NCI-H2107 treated with DMSO at 0.1 percent for 48 hours (cell line): ENCODE data around the gene LTA.

Source experiments
- DNase-seq: peaks from one replicate; lab custom pipeline; 2025; ENCODE audit not compliant: unreplicated experiment; lab: John Stamatoyannopoulos, UW

LTA gene, protein sequence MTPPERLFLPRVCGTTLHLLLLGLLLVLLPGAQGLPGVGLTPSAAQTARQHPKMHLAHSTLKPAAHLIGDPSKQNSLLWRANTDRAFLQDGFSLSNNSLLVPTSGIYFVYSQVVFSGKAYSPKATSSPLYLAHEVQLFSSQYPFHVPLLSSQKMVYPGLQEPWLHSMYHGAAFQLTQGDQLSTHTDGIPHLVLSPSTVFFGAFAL

DNA sequence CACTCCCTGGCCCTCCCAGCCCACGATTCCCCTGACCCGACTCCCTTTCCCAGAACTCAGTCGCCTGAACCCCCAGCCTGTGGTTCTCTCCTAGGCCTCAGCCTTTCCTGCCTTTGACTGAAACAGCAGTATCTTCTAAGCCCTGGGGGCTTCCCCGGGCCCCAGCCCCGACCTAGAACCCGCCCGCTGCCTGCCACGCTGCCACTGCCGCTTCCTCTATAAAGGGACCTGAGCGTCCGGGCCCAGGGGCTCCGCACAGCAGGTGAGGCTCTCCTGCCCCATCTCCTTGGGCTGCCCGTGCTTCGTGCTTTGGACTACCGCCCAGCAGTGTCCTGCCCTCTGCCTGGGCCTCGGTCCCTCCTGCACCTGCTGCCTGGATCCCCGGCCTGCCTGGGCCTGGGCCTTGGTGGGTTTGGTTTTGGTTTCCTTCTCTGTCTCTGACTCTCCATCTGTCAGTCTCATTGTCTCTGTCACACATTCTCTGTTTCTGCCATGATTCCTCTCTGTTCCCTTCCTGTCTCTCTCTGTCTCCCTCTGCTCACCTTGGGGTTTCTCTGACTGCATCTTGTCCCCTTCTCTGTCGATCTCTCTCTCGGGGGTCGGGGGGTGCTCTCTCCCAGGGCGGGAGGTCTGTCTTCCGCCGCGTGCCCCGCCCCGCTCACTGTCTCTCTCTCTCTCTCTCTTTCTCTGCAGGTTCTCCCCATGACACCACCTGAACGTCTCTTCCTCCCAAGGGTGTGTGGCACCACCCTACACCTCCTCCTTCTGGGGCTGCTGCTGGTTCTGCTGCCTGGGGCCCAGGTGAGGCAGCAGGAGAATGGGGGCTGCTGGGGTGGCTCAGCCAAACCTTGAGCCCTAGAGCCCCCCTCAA, at the start of gene LTA:
Gene LTA, plus strand, starts transcription at position 249 of the 871 bp plus-strand sequence. Its CDS starts 454 bp downstream, at position 703.
- DNase-seq = no peak

DNA sequence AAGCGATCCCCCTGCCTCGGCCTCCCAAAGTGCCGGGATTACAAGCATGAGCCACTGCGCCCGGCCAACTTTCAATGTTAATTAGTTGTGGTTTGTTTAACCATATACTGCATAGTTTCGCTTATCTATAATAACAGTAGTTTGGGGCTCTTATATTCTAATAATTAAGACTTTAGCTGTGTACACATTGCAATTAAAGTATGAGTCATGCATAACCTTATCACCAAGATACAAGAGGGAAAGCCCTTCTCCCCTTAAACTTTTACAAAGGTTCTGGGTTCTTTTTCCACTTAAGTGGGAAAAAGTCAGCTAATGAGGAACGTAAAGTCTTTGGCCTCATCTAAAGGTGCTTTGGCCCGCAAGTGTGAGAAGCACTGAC, 46.5 kb upstream of the LTA start:
- no peak for DNase-seq

DNA sequence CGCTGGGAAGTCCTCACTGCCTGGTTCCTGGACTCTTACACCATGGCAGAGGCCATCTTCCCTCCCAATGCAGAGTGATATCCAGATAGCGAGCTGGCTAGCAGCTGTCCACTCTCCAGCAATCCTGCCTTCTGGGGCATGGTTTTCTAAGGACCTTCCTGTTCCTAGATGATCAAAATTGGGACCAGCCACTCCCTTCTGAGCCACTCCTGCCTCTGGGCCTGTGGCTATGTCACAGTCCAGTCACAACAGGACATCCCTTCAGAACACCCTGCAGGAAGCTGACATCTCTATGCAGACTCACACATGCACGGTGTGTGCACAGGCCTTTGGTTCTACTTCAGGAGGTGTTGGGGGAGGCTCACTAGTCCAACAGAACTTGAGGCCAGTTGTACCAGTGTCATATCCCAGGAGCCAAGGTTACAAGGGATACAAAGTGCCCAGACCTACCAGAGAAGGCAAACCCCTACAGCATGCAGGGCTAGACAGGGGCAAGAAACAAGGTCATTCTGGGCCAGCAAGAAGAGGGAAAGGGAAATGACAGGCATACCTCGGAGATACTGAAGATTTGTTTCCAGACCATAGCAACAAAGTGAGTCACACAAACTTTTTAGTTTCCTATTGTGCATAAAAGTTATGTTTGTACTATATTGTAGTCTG, 46.0 kb upstream of the LTA start:
- no peak for DNase-seq

DNA sequence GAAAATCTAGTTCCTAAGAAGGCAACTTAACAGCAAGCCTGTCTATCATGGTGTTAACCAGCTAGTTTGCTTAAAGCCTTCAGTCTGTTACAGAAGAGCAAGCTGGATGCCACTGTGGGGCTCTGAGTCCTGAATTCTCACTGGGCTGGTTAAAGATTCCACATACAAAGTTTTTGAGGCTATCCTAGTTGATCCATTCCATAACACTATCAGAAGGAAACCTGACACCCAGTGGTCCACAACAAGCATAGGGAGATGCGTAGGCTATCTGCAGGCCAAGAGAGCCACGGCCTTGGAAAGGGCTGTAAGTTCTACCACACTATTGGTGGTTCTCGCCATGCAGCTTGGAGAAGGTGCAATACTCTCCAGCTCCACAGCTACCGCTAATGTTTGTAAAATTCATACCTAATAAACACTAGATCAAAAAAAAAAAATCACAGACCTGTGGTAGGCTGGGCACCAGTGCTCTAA, 43.7 kb upstream of the LTA start:
- DNase-seq = no peak

DNA sequence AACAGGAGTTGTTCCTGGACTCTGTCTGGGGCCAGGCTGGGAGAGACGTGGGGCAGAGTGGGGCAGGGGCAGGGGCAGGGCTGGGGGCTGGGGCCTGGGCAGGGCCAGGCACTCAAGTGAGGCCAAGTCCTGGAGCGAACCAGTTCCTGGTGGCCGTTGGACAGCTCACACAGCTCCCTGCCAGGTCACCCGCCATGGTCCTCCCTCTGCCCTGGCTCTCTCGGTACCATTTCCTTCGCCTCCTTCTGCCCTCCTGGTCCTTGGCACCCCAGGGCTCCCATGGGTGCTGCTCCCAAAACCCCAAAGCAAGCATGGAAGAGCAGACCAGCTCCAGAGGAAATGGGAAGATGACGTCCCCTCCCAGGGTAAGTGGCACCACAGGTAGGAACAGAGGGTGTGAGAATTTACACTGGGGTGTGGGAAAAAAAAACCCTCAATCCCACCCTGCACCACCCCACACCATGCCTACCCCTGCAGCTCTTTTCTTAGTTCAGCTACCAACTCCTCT, 43.2 kb upstream of the LTA start, which contains the start of gene MCCD1:
Gene MCCD1, plus strand, starts transcription at position 142 of the 508 bp plus-strand sequence. Its CDS starts 53 bp downstream, at position 195.
- DNase-seq = no peak

DNA sequence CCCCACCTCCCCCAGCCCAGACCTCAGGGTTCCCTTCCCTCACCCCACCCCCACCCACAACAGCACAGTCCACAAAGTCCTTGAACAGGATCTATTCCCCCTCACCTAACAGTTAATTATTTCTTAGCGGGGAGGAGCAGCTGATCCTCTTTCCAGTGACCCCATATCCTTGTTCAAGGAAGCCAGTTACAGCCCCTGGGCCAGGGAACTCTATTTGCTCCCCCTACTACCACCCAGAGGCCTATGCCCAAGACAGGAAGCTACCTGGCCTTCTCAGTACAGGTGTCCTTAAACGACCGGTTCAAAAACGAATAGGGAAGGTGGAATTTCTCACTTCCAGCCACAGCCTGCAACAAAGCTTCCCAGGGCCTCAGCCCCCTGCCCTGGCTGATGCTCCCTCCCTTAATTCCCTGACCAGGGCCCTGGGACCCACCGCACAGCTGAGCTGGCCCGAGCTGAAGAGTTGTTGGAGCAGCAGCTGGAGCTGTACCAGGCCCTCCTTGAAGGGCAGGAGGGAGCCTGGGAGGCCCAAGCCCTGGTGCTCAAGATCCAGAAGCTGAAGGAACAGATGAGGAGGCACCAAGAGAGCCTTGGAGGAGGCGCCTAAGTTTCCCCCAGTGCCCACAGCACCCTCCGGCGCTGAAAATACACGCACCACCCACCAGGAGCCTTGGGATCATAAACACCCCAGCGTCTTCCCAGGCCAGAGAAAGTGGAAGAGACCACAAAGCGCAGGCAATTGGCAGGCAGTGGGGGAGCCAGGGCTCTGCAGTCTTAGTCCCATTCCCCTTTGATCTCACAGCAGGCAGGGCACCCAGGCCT, 42.5 kb upstream of the LTA start:
- DNase-seq = no peak

DNA sequence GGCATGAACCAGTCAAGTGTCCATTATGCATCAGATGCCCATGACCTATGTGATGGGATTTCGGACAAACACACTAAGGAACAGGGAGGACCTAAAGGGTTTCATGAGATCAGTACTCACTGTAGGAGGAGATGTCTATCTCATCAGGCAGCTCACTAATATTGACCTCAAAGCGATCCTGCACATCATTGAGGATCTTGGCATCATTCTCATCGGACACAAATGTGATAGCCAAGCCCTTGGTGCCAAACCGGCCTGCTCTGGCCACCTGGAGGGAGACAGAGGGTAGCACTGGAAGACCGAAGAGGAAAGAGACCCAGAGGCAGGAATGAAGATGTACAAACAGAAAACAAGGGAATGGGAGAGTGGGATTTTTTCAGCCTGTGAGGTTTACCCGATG, 41.4 kb upstream of the LTA start:
- DNase-seq = no peak

DNA sequence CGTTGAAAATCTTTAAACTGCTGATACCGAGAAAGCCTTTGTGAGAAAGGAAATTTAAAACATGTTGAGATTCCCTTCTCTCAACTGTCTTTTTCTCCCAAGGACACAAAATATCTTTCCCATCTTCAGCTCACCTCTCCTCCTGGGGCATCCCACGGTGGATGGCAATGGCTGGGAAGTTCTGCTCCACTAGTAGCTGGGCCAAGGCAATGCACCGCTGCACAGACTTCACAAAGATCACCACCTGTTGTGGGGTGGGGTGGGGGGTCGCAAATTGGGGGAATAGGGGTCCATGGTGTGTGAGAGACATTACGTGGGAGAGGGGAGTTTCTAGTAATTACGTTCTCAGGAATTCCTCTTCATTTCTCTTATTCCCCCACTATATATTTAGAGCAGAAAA, 40.9 kb upstream of the LTA start:
- no peak for DNase-seq

DNA sequence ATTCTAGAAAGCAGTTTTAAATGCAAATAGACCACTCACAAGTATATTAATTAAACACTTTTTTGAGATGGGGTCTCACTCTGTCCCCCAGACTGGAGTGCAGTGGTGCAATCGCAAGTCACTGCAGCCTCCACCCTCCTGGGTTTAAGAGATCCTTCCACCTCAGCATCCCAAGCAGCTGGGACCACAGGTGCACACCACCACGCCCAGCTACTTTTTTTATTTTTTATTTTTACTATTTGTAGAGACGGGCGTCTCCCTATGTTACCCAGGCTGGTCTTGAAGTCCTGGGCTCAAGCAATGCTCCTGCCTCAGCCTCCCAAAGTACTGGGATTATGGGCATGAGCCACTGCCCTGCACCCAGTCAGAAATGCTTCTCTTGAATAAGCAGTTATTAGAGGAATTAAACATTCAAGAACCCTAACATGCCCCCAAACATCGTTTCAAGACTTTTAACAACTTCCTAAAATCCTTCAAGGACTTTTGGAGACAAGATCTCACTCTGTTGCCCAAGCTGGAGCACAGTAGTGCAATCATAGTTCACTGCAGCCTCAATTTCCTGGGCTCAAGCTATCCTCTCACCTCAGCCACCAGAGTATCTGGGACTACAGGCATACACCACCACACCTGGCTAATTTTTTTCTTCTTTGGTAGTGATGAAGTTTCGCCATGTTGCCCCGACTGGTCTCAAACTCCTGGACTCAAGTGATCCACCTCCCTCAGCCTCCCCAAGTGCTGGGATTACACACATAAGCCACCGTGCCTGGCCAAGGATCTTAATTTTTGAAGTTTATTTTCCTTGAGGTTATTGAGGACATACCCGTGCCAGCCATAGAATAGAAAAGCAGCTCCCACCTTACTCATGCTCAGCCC, 40.1 kb upstream of the LTA start:
- no peak for DNase-seq

DNA sequence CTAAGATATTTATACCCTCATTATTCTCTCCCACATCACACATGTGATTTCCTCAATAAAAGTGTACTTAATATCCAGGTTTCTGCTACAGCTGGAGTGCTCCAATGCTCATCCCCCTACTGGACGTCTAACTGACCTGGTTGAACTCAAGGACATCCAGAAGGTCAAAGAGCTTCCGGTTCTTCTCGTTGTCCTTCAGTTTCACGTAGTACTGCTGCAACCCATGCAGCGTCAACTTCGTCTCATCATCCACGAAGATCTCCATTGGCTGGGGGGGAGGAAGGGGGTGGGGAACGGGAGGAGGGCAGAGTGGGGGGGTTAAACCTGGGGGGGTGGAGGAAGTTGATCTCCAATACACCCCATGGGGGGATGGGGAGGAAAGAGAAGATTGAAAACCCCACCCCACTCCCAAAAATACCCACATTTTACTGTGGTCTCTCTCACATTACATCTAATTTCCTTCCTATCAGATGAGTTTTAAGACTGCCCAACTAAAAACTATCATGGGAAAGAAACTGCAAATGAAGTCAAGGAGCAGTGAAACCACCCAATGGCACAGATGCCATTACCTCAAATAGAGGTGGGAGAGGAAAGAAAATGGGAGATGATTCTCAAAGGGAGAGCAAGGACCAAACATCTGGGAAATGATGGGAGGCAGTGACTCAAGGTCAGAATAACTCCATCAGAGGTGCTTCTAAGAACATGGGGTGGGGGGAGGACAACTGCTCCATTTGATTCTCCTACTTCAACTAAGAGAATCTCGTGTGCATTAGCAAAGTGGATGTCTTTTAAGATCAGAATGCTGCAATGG, 39.2 kb upstream of the LTA start:
- DNase-seq = no peak

DNA sequence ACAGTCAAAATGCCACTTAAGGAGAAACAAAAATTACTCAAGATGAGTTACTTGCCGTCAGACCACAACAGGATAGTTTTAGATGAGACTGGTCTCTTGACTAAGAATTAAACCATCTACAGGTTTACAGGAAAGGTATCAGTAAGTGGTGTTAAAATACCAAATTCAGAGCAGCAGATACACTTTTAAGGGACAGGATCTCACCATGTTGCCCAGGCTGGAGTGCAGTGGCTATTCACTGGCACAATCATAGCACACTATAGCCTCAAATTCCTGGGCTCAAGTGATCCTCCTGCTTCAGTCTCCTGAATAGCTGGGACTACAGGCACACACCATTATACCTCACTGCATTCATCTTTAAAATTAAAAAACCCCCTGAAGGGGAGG, 38.6 kb upstream of the LTA start:
- no peak for DNase-seq

DNA sequence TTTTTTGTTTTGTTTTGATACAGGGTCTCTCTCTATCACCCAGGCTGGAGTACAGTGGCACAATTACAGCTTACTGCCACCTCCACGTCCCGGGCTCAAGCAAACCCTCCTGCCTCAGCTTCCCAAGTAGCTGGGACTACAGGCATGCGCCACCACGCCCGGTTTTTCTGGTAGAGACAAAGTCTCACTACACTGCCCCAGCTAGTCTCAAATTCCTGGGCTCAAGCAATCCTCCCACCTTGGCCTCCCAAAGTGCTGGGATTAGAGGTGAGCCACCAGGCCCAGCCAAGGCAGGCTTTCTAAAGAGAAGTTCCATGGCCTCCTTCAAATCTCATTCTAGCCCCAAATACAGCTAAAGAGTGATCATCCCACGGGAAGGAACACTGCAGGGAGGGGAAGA, 38.1 kb upstream of the LTA start:
- DNase-seq = no peak

DNA sequence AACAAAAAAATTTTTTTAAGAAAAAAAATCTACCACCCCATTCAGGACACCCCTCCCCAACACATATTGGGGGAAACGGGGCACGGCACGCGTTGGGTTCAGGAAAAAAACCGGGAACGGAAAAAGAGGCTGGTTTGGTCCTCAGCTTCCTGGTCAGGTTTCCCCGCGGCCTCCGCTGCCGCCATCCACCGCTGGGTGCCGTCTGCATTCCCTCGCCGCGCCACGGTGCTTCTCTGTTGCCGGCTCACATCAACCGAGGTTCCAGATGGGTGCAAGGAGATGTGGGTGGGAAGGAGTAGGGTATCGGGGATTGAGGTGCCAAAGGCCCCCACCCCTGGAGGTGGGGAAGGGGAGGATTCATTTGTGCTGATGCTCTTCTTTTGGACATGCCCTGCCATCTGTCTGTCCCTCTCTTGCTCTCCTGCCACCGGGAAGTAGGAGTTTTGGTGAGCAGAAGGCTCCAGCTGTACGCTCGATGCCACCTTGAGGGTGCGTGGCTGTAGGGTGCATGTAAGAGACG, 37.5 kb upstream of the LTA start:
- DNase-seq = no peak

DNA sequence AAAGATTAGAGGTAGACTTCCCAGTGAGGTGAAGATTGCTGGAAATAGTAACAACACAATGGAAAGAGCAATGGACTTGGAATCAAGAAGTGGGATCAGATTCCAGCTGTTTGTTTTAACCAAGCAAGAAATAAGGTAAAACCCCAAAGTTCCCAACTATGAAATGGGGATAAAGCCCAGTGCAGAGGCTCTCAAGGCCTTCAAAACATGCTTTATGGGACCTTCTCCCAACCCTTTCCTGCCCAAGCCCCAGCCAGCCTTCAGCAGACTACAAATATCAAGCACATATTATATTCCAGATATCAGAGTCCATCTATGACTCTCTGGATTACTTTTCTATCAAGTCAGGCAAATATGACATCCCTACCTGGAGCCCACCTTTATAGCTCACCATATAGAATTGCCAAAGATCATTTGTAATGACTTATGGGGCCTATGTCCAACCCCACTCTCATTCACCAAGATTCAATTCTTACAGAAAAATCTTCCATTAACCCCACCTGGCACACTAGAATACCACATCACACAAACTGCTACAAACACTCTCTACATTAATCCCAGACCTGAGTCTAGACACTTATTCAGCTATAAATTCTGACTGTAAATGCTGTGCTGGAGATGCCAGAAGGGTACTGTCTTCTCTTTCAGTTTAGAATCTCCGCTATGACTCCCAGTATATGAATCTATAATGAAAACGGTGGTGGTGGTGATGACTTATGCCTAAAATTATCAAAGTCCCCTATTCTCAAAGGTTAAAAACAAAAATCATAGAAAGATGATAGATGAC, 36.4 kb upstream of the LTA start:
- DNase-seq = no peak

DNA sequence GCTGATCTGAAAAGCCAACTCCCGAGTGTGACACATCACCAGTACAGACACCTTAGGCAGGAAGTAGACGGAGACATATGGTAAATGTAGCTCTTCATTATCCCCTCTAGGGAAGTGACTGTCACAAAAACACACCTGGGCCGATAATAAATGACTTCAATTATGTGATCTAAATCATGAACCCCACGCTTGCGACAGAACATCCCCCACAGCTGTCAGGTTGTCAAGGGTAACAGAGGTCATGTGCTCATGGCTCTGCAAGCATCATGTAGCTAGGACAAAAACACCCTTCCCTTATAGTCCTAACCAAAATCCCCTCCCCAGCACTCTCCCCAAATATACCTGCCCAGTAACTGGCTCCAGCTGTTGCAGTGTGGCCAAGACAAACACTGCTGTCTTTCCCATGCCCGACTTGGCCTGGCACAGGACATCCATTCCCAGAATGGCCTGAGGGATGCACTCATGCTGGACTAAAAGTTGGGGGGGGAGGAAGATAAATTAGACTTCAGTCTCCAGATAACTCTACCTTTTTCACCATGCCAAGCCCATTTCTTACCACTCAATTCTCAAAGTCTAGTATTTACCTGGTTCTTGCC, 33.2 kb upstream of the LTA start:
- no peak for DNase-seq

DNA sequence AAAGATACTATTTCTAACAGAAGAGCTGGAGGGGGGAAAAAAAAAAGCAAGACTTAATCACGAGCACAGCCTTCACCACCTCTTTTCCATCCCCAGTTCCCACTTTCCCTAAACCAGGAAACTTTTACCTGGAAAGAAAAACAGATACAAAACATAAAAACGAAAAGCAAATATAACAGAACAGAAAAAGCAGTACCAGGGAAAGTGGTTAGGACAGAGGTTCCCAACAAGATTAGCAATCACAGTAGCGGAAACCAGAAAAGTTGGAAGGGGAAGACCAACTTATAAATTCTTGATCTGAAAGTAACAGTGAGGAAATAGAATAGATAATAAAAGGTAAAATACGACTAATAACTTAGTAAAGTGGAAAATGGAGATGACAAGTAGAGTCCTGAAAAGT, 31.4 kb upstream of the LTA start:
- no peak for DNase-seq

DNA sequence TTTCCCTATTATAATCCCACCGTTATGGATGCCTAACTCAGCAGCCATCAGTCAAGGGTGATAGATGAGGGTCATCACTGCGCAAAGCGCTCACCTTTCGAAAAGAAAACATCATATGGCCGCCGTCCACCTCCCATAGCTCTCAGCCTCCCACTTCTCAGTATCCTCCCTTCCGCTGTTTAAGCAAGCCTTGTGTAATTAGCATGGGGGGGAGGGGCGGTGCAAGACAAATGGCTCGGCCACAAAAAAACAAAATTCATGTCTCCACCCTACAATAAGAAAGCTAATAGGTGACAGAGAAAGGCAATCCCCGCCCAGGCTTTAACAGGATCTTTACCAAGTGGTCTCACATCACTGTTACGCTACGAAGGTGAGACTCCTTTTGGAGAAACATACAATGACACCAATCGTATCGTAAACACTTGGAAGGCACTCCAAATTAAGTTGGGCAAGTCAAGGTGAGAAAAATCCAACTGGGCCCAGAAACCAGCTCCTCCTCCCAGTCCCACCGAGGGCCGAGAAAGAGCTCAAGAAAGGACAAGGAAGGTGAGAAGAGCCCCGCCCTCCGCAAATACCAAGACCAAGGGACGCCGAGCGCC, 30.9 kb upstream of the LTA start:
- DNase-seq = no peak
